GM23338 (cell line): ENCODE data around the gene PDF. TPM values are rescaled to one million over a fixed set of nuclear protein-coding genes. Genes with fewer than 3 reads are reported as not detected.

ENCODE experiments used
- ATAC-seq: fragments of 200-7000 bp; cut with Tn5 transposase; 3 replicates; pipeline ENCODE4 v1.9.1; 2020
- DNase-seq: peaks from one replicate; pipeline ENCODE4 v3.0.0-alpha.2; 2015; ENCODE audit warnings: low spot score
- H2AFZ ChIP-seq: fragments of 200-600 bp; sonication (generic); 2 replicates; pipeline ENCODE4 v1.8.0; 2016; ENCODE audit warnings: antibody characterized with exemption, mild to moderate bottlenecking, moderate library complexity
- H3F3A ChIP-seq: fragments of 200-600 bp; sonication (generic); replicated peaks from 2 replicates; pipeline ENCODE4 v1.8.0; 2017; ENCODE audit warnings: antibody characterized with exemption, mixed run types, low read depth
- H3K27ac ChIP-seq: fragments of 200-600 bp; sonication (generic); 2 replicates; pipeline ENCODE4 v1.6.1; 2016; ENCODE audit warnings: low read depth
- H3K27me3 ChIP-seq: fragments of 200-600 bp; sonication (generic); 2 replicates; pipeline ENCODE4 v1.8.0; 2016; ENCODE audit warnings: mild to moderate bottlenecking, mixed run types, moderate library complexity; ENCODE audit not compliant: insufficient read depth
- H3K36me3 ChIP-seq: fragments of 200-600 bp; sonication (generic); 2 replicates; pipeline ENCODE4 v1.8.0; 2016; ENCODE audit warnings: mild to moderate bottlenecking; ENCODE audit not compliant: insufficient read depth
- H3K4me1 ChIP-seq: fragments of 200-600 bp; sonication (generic); 2 replicates; pipeline ENCODE4 v1.8.0; 2016; ENCODE audit warnings: mild to moderate bottlenecking, moderate library complexity; ENCODE audit not compliant: insufficient read depth
- H3K4me2 ChIP-seq: fragments of 200-600 bp; sonication (generic); 2 replicates; pipeline ENCODE4 v1.7.1; 2017; ENCODE audit warnings: mixed run types
- H3K4me3 ChIP-seq: fragments of 200-600 bp; sonication (generic); 2 replicates; pipeline ENCODE4 v1.6.1; 2016; ENCODE audit warnings: mixed run types
- H3K79me2 ChIP-seq: fragments of 200-600 bp; sonication (generic); replicated peaks from 2 replicates; pipeline ENCODE4 v1.8.0; 2017; ENCODE audit warnings: mild to moderate bottlenecking; ENCODE audit not compliant: insufficient read depth
- H3K9me2 ChIP-seq: fragments of 200-600 bp; sonication (generic); 2 replicates; pipeline ENCODE4 v1.8.0; 2017; ENCODE audit not compliant: insufficient read depth
- H4K20me1 ChIP-seq: fragments of 200-600 bp; sonication (generic); replicated peaks from 2 replicates; pipeline ENCODE4 v1.8.0; 2017; ENCODE audit warnings: mild to moderate bottlenecking; ENCODE audit not compliant: insufficient read depth
- H3K27ac Mint-ChIP-seq: 2 replicates; pipeline ENCODE4 v1.8.0; 2020; ENCODE audit warnings: inconsistent platforms, mild to moderate bottlenecking, moderate library complexity, mixed read lengths
- H3K27me3 Mint-ChIP-seq: 3 replicates; pipeline ENCODE4 v1.8.0; 2022; ENCODE audit warnings: low read depth, mild to moderate bottlenecking, moderate library complexity, mixed read lengths, inconsistent platforms; ENCODE audit not compliant: insufficient read depth, poor library complexity
- H3K36me3 Mint-ChIP-seq: 3 replicates; pipeline ENCODE4 v1.8.0; 2021; ENCODE audit warnings: low read depth, mild to moderate bottlenecking, inconsistent platforms, moderate library complexity, mixed read lengths
- H3K4me1 Mint-ChIP-seq: 3 replicates; pipeline ENCODE4 v1.8.0; 2020; ENCODE audit warnings: mild to moderate bottlenecking, inconsistent platforms, mixed read lengths
- H3K4me3 Mint-ChIP-seq: 3 replicates; pipeline ENCODE4 v1.8.0; 2021; ENCODE audit warnings: moderate library complexity, mild to moderate bottlenecking, inconsistent platforms, mixed read lengths
- H3K9me3 Mint-ChIP-seq: 3 replicates; pipeline ENCODE4 v1.8.0; 2020; ENCODE audit warnings: moderate library complexity, mild to moderate bottlenecking, inconsistent platforms, mixed read lengths
- EZH2 ChIP-seq: fragments of 200-600 bp; sonication (generic); IDR thresholded peaks from one replicate; pipeline ENCODE4 v1.8.0; 2017; ENCODE audit warnings: antibody characterized with exemption, mild to moderate bottlenecking, low read depth; ENCODE audit not compliant: unreplicated experiment
- EZH2phosphoT487 ChIP-seq: fragments of 200-600 bp; sonication (generic); IDR thresholded peaks from one replicate; pipeline ENCODE4 v1.8.1; 2018; ENCODE audit warnings: antibody characterized with exemption; ENCODE audit not compliant: unreplicated experiment
- JUNB ChIP-seq: IDR thresholded peaks from one replicate; pipeline ENCODE4 v1.6.1; 2016; ENCODE audit warnings: antibody characterized with exemption; ENCODE audit not compliant: unreplicated experiment
- NANOG ChIP-seq: IDR thresholded peaks from 2 replicates; pipeline ENCODE4 v1.6.1; 2016; ENCODE audit warnings: antibody characterized with exemption, borderline replicate concordance
- POLR2AphosphoS5 ChIP-seq: IDR thresholded peaks from 2 replicates; pipeline ENCODE4 v1.6.1; 2016; ENCODE audit warnings: antibody characterized with exemption, low read depth
- STAT1 ChIP-seq: IDR thresholded peaks from one replicate; pipeline ENCODE4 v1.6.1; 2016; ENCODE audit warnings: antibody characterized with exemption; ENCODE audit not compliant: unreplicated experiment
- ZNF114 ChIP-seq: fragments of 250-450 bp; sonication (Bioruptor Pico); IDR thresholded peaks from 2 replicates; pipeline ENCODE4 v1.5.0; 2020; ENCODE audit warnings: mild to moderate bottlenecking, moderate library complexity
- ZNF462 ChIP-seq: fragments of 250-450 bp; sonication (Bioruptor Pico); IDR thresholded peaks from 2 replicates; pipeline ENCODE4 v1.5.0; 2020; ENCODE audit warnings: mild to moderate bottlenecking, moderate library complexity
- polyA plus RNA-seq: library from polyadenylated mRNA; unstranded; fragments of >200 nt; fragmentation: Nextera tagmentation; extraction: Ambion mirVana; gene quantifications from 2 replicates; pipeline ENCODE4 v1.2.1, GENCODE V29; 2016
- total RNA-seq: library from RNA; depleted of rRNA; stranded (reverse); fragments of >200 nt; shearing (Covaris generic); gene quantifications from 2 replicates; pipeline ENCODE4 v1.2.3, GENCODE V29; 2014
- TF ChIP-seq, protein P1 (sequence below): IDR thresholded peaks from 2 replicates; pipeline ENCODE4 v1.6.1; 2016; ENCODE audit warnings: antibody characterized with exemption

The PDF gene
- total and polyA plus RNA-seq, 2 experiments from 2014 or later, result 18.8 to 43.4 TPM

- TF ChIP-seq ZNF462 (no peak), POLR2AphosphoS5 (no peak), EZH2phosphoT487 (no peak)
Measured at GRCh38 chr16:69338557-69339288, 8.3 kb upstream of the PDF start (continued).

DNA sequence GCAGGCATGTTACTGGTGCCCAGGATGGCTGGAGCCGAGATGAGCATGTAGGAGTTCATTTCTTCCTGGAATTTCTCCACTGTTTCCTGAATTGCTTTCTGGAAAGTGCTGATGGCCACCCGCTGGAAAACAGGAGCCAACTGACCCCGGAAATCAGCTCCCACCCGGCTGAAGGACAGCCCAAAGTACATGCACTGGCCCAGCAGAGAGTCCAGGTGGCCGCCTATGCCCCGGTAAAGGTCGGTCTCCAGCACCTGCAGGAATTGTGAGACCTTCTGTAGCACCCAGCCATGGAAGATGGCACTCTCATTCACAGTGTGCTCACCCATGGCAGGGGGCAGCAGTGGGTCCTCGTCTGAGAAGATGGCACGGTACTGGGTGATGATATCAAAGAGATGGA lies 4.3 kb upstream of the PDF start:
- peaks cover 10% of the 10 kb centered on the region; the same call in 2 of the 3 replicates for H3K4me1 Mint-ChIP-seq
- H2AFZ ChIP-seq, result no peak overlapping the region
- peaks cover 11% of the 10 kb centered on the region for H3K27me3 Mint-ChIP-seq
- H3K36me3 ChIP-seq, result peaks cover 23% of the 10 kb centered on the region
- peaks cover 6% of the 10 kb centered on the region; the same call in 1 of the 2 replicates for H3K4me1 ChIP-seq
- no peak for DNase-seq
- ATAC-seq, result no peak
- no peak overlapping the region for H3K4me2 ChIP-seq
- H3K27ac Mint-ChIP-seq, result no peak overlapping the region
- no peak overlapping the region for H3K4me3 ChIP-seq
- peaks cover 47% of the 10 kb centered on the region for H3K79me2 ChIP-seq
- H3K9me3 Mint-ChIP-seq, result no peaks in the 10 kb centered on the region; the same call in 2 of the 3 replicates
- H3K36me3 Mint-ChIP-seq, result peaks cover 67% of the 10 kb centered on the region
- peaks cover 34% of the 10 kb centered on the region for H3F3A ChIP-seq
- peaks cover 16% of the 10 kb centered on the region for H4K20me1 ChIP-seq
- H3K27me3 ChIP-seq, result no peaks in the 10 kb centered on the region
- H3K4me3 Mint-ChIP-seq, result no peak overlapping the region
- no peak overlapping the region for H3K27ac ChIP-seq
- H3K9me2 ChIP-seq, result no peaks in the 10 kb centered on the region
- TF ChIP-seq STAT1, result no peak
- TF ChIP-seq JUNB, result no peak
- no peak for TF ChIP-seq EZH2
- TF ChIP-seq NANOG, result no peak
- no peak for TF ChIP-seq EZH2phosphoT487
- TF ChIP-seq, protein P1, sequence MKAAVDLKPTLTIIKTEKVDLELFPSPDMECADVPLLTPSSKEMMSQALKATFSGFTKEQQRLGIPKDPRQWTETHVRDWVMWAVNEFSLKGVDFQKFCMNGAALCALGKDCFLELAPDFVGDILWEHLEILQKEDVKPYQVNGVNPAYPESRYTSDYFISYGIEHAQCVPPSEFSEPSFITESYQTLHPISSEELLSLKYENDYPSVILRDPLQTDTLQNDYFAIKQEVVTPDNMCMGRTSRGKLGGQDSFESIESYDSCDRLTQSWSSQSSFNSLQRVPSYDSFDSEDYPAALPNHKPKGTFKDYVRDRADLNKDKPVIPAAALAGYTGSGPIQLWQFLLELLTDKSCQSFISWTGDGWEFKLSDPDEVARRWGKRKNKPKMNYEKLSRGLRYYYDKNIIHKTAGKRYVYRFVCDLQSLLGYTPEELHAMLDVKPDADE, result no peak
- TF ChIP-seq ZNF114 (CRISPR knock-in tag), result no peak
- no peak for TF ChIP-seq POLR2AphosphoS5
